Trophoblast cell (in vitro differentiated cells and primary cell): ENCODE results near the gene CHMP3.

Experiments
- DNase-seq, 2 donors: peaks; one replicate each; pipeline ENCODE4 v3.0.0-alpha.2; 2016
- H2AFZ ChIP-seq: 2 replicates; pipeline ENCODE4 v1.6.1; 2013; ENCODE audit warnings: low read length, moderate library complexity, mild to moderate bottlenecking; ENCODE audit not compliant: insufficient read depth, poor library complexity
- H2AK5ac ChIP-seq: 2 replicates; pipeline ENCODE4 v1.6.1; 2013; ENCODE audit warnings: mild to moderate bottlenecking, low read length
- H2BK120ac ChIP-seq: 2 replicates; pipeline ENCODE4 v1.6.1; 2013; ENCODE audit warnings: low read length, mild to moderate bottlenecking, moderate library complexity; ENCODE audit not compliant: insufficient read depth, poor library complexity
- H2BK12ac ChIP-seq: 2 replicates; pipeline ENCODE4 v1.6.1; 2013; ENCODE audit warnings: mild to moderate bottlenecking, low read length, moderate library complexity
- H2BK5ac ChIP-seq: 2 replicates; pipeline ENCODE4 v1.6.1; 2013; ENCODE audit warnings: low read length, low read depth, moderate library complexity, mild to moderate bottlenecking; ENCODE audit not compliant: poor library complexity
- H3K14ac ChIP-seq: 2 replicates; pipeline ENCODE4 v1.6.1; 2013; ENCODE audit warnings: mild to moderate bottlenecking, low read length
- H3K18ac ChIP-seq: 2 replicates; pipeline ENCODE4 v1.6.1; 2013; ENCODE audit warnings: mild to moderate bottlenecking, low read length
- H3K23ac ChIP-seq: 2 replicates; pipeline ENCODE4 v1.6.1; 2013; ENCODE audit warnings: low read length
- H3K27ac ChIP-seq: 2 replicates; pipeline ENCODE4 v1.5.1; 2013; ENCODE audit warnings: low read depth, mild to moderate bottlenecking, inconsistent platforms, low read length, moderate library complexity
- H3K27me3 ChIP-seq: 2 replicates; pipeline ENCODE4 v1.6.1; 2013; ENCODE audit warnings: inconsistent platforms, mild to moderate bottlenecking, low read length, moderate library complexity; ENCODE audit not compliant: insufficient read depth
- H3K36me3 ChIP-seq, 2 experiments: 1 replicate in 1 of 2; 2 replicates in 1 of 2; pipeline ENCODE4 v1.6.1; 2013; ENCODE audit warnings: low read length in 2 of 2, mild to moderate bottlenecking in 2 of 2, moderate library complexity in 1 of 2; ENCODE audit not compliant: insufficient read depth in 2 of 2, control insufficient read depth in 1 of 2
- H3K4ac ChIP-seq: 2 replicates; pipeline ENCODE4 v1.6.1; 2013; ENCODE audit warnings: low read depth, mild to moderate bottlenecking, low read length, moderate library complexity
- H3K4me1 ChIP-seq, 2 experiments: 1 replicate in 1 of 2; 2 replicates in 1 of 2; pipeline ENCODE4 v1.6.1; 2013; ENCODE audit warnings: low read length in 2 of 2, mild to moderate bottlenecking in 2 of 2, moderate library complexity in 1 of 2; ENCODE audit not compliant: insufficient read depth in 2 of 2, control insufficient read depth in 1 of 2
- H3K4me2 ChIP-seq: 2 replicates; pipeline ENCODE4 v1.6.1; 2013; ENCODE audit warnings: inconsistent platforms, mild to moderate bottlenecking, low read length, moderate library complexity
- H3K4me3 ChIP-seq: 2 replicates; pipeline ENCODE4 v1.5.1; 2013; ENCODE audit warnings: mild to moderate bottlenecking, low read depth, low read length, inconsistent platforms
- H3K79me1 ChIP-seq: one replicate; pipeline ENCODE4 v1.6.1; 2013; ENCODE audit warnings: low read length
- H3K79me2 ChIP-seq: 2 replicates; pipeline ENCODE4 v1.6.1; 2013; ENCODE audit warnings: low read length, mild to moderate bottlenecking; ENCODE audit not compliant: control insufficient read depth, insufficient read depth, poor library complexity
- H3K9ac ChIP-seq: 2 replicates; pipeline ENCODE4 v1.6.1; 2013; ENCODE audit warnings: mild to moderate bottlenecking, low read length
- H3K9me3 ChIP-seq: 2 replicates; pipeline ENCODE4 v1.6.1; 2013; ENCODE audit warnings: low read depth, mild to moderate bottlenecking, control low read depth, inconsistent platforms, low read length; ENCODE audit not compliant: insufficient read depth
- H4K12ac ChIP-seq: 2 replicates; pipeline ENCODE4 v1.6.1; 2013; ENCODE audit warnings: low read depth, mild to moderate bottlenecking, low read length, moderate library complexity
- H4K8ac ChIP-seq: 2 replicates; pipeline ENCODE4 v1.6.1; 2013; ENCODE audit warnings: low read depth, mild to moderate bottlenecking, low read length, moderate library complexity
- H4K91ac ChIP-seq: one replicate; pipeline ENCODE4 v1.6.1; 2013; ENCODE audit warnings: low read depth, mild to moderate bottlenecking, low read length, moderate library complexity
- WGBS: extraction: QIAGEN DNeasy Blood & Tissue Kit; methylation state at CpG from one replicate; pipeline ENCODE4 v1.1.7; 2013; ENCODE audit warnings: missing lambda C conversion rate; ENCODE audit not compliant: insufficient read length, insufficient coverage; ENCODE audit errors: extremely low coverage; 5-methylcytosine and 5-hydroxymethylcytosine counted together

The CHMP3 gene

GRCh38 chr2:86512034-86512433, 51.2 kb downstream of the CHMP3 start:
- no peak for DNase-seq
- no peaks in the 10 kb centered on the region for H3K27me3 ChIP-seq
- no peak overlapping the region for H4K91ac ChIP-seq
- no peak overlapping the region for H3K9ac ChIP-seq
- H3K4ac ChIP-seq = no peak overlapping the region
- no peak overlapping the region for H2AFZ ChIP-seq
- H3K79me2 ChIP-seq = no peaks in the 10 kb centered on the region
- no peak overlapping the region for H3K23ac ChIP-seq
- no peak overlapping the region for H3K14ac ChIP-seq
- no peak overlapping the region for H2BK120ac ChIP-seq
- WGBS = no CpG with 5 or more reads among the region's 4 CpGs
- H3K4me3 ChIP-seq = no peak overlapping the region
- no peak overlapping the region for H2AK5ac ChIP-seq
- no peaks in the 10 kb centered on the region for H3K9me3 ChIP-seq
- H3K4me1 ChIP-seq = no peaks in the 10 kb centered on the region
- H3K79me1 ChIP-seq = no peaks in the 10 kb centered on the region
- no peak overlapping the region for H3K27ac ChIP-seq
- H2BK5ac ChIP-seq = no peak overlapping the region
- H3K36me3 ChIP-seq = peaks cover 5 to 14% of the 10 kb centered on the region in 2 experiments
- no peak overlapping the region for H4K12ac ChIP-seq
- H3K18ac ChIP-seq = no peak overlapping the region
- no peak overlapping the region for H2BK12ac ChIP-seq
- no peak overlapping the region for H4K8ac ChIP-seq
- H3K4me2 ChIP-seq = no peak overlapping the region

GRCh38 chr2:86510436-86510933, 52.8 kb downstream of the CHMP3 start:
- H3K18ac ChIP-seq = no peak overlapping the region
- H3K23ac ChIP-seq = no peak overlapping the region
- H3K4me2 ChIP-seq = no peak overlapping the region
- peaks cover 5 to 18% of the 10 kb centered on the region in 2 experiments for H3K36me3 ChIP-seq
- no peak overlapping the region for H3K4ac ChIP-seq
- H2AK5ac ChIP-seq = no peak overlapping the region
- H3K79me1 ChIP-seq = no peaks in the 10 kb centered on the region
- no peak overlapping the region for H3K9ac ChIP-seq
- H3K14ac ChIP-seq = no peak overlapping the region
- no peak overlapping the region for H2BK5ac ChIP-seq
- H4K8ac ChIP-seq = no peak overlapping the region
- no peak overlapping the region for H2BK12ac ChIP-seq
- DNase-seq = no peak
- H3K27ac ChIP-seq = no peak overlapping the region
- no peaks in the 10 kb centered on the region for H3K4me1 ChIP-seq
- no peaks in the 10 kb centered on the region for H3K27me3 ChIP-seq
- no peak overlapping the region for H3K4me3 ChIP-seq
- no peaks in the 10 kb centered on the region for H3K79me2 ChIP-seq
- WGBS = no CpG with 5 or more reads among the region's 4 CpGs
- no peak overlapping the region for H2BK120ac ChIP-seq
- H3K9me3 ChIP-seq = peaks cover 2% of the 10 kb centered on the region
- no peak overlapping the region for H2AFZ ChIP-seq
- no peak overlapping the region for H4K91ac ChIP-seq
- no peak overlapping the region for H4K12ac ChIP-seq

- no peak overlapping the region for H3K23ac ChIP-seq
- H3K14ac ChIP-seq = no peak overlapping the region
- H2AK5ac ChIP-seq = no peak overlapping the region
- H3K4ac ChIP-seq = no peak overlapping the region
- H3K4me1 ChIP-seq = no peaks in the 10 kb centered on the region
- H4K12ac ChIP-seq = no peak overlapping the region
- no peak overlapping the region for H3K4me2 ChIP-seq
- H2AFZ ChIP-seq = no peak overlapping the region
- no peaks in the 10 kb centered on the region for H3K79me1 ChIP-seq
- no peaks in the 10 kb centered on the region for H3K27me3 ChIP-seq
- H3K4me3 ChIP-seq = no peak overlapping the region
- no peak for DNase-seq
- H2BK120ac ChIP-seq = no peak overlapping the region
- peaks cover 2% of the 10 kb centered on the region for H3K9me3 ChIP-seq
- H2BK12ac ChIP-seq = no peak overlapping the region
- H3K9ac ChIP-seq = no peak overlapping the region
- no peak overlapping the region for H3K27ac ChIP-seq
- no peak overlapping the region for H4K8ac ChIP-seq
- H2BK5ac ChIP-seq = no peak overlapping the region
- no CpG with 5 or more reads among the region's 7 CpGs for WGBS
- no peak overlapping the region for H3K18ac ChIP-seq
- no peak overlapping the region for H4K91ac ChIP-seq
- peaks cover 10 to 25% of the 10 kb centered on the region in 2 experiments for H3K36me3 ChIP-seq
- H3K79me2 ChIP-seq = no peaks in the 10 kb centered on the region
Observed at GRCh38 chr2:86507600-86507999, 55.6 kb downstream of the CHMP3 start.

GRCh38 chr2:86500325-86501083, 62.7 kb downstream of the CHMP3 start:
- DNase-seq = no peak
- WGBS = no CpG with 5 or more reads among the region's 2 CpGs

More at GRCh38 chr2:86500325-86501083, 62.7 kb downstream of the CHMP3 start:
- H3K4me3 ChIP-seq = no peak overlapping the region
- H2BK12ac ChIP-seq = no peak overlapping the region
- no peaks in the 10 kb centered on the region for H3K79me1 ChIP-seq
- no peak overlapping the region for H2BK5ac ChIP-seq
- H3K4ac ChIP-seq = no peak overlapping the region
- H3K9me3 ChIP-seq = peaks cover 9% of the 10 kb centered on the region
- no peaks in the 10 kb centered on the region for H3K4me1 ChIP-seq
- H3K23ac ChIP-seq = no peak overlapping the region
- H3K27me3 ChIP-seq = no peaks in the 10 kb centered on the region
- H4K8ac ChIP-seq = no peak overlapping the region
- no peak overlapping the region for H4K91ac ChIP-seq
- no peak overlapping the region for H2AK5ac ChIP-seq
- H4K12ac ChIP-seq = no peak overlapping the region
- no peak overlapping the region for H3K4me2 ChIP-seq
- no peak overlapping the region for H3K14ac ChIP-seq
- H3K79me2 ChIP-seq = no peaks in the 10 kb centered on the region
- no peak overlapping the region for H3K18ac ChIP-seq
- H2AFZ ChIP-seq = no peak overlapping the region
- H3K36me3 ChIP-seq = peaks cover 23 to 29% of the 10 kb centered on the region in 2 experiments
- H3K27ac ChIP-seq = no peak overlapping the region
- no peak overlapping the region for H3K9ac ChIP-seq
- H2BK120ac ChIP-seq = no peak overlapping the region
